ENCODE results near the gene RNASET2. TPM values are rescaled to one million over a fixed set of nuclear protein-coding genes. Genes with fewer than 3 reads are reported as not detected.
"Not testable (repeated sequence)": the region's sequence is repeated elsewhere in the genome, so short reads cannot be mapped to it uniquely, and the experiment has no call there.

Gene RNASET2
- total RNA-seq, 1 donor = 22.5 TPM

DNA sequence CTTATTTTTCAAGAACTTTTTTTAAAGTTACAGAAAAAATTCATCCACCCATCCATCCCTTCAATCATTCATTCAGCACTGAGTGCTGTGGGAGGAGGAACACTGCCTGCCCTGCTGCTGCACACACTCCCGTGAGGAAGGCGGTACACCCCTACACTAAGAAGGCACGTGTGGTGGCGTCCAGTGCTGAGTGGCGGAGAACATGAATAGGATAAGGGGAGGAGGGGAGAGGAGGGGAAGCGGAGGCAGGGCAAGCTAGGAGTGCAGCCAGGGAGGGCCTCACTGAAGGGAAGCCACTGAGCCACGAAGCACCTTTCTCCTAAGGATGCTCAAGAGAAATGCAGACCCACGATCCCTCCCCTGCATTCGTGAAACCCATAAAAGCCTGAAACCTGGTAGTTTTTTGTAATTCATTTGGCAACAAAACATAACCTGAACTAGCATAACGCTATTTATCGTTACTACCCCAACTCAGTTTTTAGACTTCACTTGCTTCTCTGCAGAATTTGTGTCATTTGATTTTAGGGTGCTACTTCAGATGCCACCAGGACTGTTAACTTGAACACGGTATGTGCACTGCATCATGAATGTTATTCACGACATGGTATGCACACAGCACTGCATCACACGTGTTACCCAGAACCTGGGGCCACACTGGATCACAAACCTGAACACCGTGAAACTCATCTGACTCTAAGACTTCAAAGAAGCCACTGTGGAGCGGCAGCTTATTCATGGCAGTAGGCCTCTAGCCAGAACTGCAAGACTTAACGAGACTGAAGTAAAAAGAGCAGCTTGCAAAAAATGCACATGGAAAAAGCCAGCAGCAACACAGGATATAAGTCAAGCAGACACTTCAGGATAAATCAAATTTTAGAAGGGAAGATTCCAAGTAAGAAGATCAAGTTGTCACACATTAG is 3.5 kb downstream of the RNASET2 start:
- TF ChIP-seq, protein P1, sequence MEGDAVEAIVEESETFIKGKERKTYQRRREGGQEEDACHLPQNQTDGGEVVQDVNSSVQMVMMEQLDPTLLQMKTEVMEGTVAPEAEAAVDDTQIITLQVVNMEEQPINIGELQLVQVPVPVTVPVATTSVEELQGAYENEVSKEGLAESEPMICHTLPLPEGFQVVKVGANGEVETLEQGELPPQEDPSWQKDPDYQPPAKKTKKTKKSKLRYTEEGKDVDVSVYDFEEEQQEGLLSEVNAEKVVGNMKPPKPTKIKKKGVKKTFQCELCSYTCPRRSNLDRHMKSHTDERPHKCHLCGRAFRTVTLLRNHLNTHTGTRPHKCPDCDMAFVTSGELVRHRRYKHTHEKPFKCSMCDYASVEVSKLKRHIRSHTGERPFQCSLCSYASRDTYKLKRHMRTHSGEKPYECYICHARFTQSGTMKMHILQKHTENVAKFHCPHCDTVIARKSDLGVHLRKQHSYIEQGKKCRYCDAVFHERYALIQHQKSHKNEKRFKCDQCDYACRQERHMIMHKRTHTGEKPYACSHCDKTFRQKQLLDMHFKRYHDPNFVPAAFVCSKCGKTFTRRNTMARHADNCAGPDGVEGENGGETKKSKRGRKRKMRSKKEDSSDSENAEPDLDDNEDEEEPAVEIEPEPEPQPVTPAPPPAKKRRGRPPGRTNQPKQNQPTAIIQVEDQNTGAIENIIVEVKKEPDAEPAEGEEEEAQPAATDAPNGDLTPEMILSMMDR (IDR thresholded peaks at IDR 0.05; ENCODE audit: insufficient read depth, low read depth, low read length) = no peak
- no peak for DNase-seq (ENCODE audit: low read depth)
- H3K4me3 ChIP-seq (ENCODE audit: low read depth, low read length) = no peak overlapping the region

DNA sequence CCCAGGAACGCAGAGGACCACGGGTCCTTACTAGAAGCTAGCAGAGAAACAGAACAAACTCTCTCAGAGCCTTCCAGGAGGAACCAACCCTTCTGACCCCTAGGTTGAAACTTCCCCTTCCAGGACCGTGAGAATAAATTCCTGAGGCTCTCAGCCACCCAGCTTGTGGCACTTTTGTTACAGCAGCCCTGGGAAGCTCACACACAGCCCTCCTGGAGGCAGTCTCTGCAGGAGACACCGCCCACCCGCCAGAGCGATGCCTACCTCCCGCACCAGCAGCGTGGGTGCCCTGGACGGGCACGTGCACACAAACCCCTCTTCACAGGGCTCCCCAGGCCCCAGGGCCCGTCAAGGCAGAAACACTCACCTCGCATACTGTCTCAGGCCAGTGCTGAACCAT is 4.2 kb downstream of the RNASET2 start:
- TF ChIP-seq, protein P1 (IDR thresholded peaks at IDR 0.05; ENCODE audit: insufficient read depth, low read depth, low read length) = no peak
- DNase-seq (ENCODE audit: low read depth) = no peak
- H3K4me3 ChIP-seq (ENCODE audit: low read depth, low read length) = no peak overlapping the region

DNA sequence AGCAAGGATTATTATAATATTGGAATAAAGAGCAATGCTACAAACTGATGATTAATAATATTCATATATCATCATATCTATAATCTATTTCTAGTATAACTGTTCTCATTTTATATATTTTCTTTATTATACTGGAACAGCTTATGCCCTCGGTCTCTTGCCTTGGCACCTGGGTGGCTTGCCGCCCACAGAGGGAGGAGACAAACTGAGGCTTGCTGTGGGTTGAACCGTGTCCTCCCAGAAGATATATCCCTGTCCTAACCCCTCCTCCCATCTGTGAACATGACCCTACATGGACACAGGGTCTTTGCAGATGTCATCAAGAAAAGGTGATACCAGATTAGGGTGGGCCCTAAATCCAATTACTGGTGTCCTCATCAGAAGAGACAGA is 4.7 kb downstream of the RNASET2 start:
- H3K4me3 ChIP-seq (ENCODE audit: low read depth, low read length) = no peak overlapping the region
- no peak for DNase-seq (ENCODE audit: low read depth)
- TF ChIP-seq, protein P1 (IDR thresholded peaks at IDR 0.05; ENCODE audit: insufficient read depth, low read depth, low read length) = no peak

DNA sequence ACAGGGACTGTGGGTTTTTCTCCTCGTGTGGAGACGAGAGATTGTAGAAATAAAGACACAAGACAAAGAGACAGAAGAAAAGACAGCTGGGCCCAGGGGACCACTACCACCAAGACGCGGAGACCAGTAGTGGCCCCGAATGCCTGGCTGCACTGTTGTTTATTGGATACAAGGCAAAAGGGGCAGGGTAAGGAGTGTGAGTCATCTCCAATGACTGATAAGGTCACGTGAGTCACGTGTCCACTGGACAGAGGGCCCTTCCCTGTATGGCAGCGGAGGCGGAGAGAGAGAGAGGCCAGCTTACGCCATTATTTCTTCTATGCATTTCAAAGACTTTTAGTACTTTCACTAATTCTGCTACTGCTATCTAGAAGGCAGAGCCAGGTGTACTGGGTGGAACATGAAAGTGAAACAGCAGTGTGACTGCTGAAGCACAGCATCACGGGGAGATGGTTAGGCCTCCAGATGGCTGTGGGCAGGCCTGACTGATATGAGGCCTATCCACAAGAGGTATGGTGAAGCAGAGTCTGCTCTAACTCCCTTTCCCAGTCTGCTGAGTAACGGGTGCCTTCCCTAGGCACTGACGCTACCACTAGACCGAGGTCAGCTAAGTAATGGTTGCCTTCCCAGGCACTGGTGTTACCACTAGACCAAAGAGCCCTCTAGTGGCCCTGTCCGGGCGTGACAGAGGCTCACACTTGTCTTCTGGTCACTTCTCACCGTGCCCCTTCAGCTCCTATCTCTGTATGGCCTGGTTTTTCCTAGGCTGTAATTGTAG is 5.3 kb downstream of the RNASET2 start:
- TF ChIP-seq, protein P1 (IDR thresholded peaks at IDR 0.05; ENCODE audit: insufficient read depth, low read depth, low read length) = peak; percentile 66
- H3K4me3 ChIP-seq (ENCODE audit: low read depth, low read length) = not testable (repeated sequence)
- DNase-seq (ENCODE audit: low read depth) = peak; percentile 49

DNA sequence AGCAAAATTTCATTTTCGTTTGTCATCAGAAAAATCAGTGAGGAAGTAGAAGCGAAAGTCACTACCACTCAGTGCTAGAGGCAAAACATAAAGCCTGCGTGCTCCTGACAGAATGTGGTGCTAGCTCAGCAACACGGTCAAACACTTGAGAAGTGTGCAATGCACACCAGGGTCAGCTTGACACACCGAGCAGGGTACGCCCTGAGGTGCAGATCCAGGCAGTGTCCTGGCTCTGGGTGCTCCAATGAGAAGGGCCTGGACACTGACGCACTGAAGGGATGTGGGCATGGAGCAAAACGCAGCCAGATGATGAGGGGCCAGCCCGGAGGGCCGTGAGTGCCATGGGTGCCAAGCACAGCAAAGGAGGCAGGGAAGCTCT is 5.9 kb downstream of the RNASET2 start:
- TF ChIP-seq, protein P1 (IDR thresholded peaks at IDR 0.05; ENCODE audit: insufficient read depth, low read depth, low read length) = no peak
- DNase-seq (ENCODE audit: low read depth) = no peak
- H3K4me3 ChIP-seq (ENCODE audit: low read depth, low read length) = no peak overlapping the region

DNA sequence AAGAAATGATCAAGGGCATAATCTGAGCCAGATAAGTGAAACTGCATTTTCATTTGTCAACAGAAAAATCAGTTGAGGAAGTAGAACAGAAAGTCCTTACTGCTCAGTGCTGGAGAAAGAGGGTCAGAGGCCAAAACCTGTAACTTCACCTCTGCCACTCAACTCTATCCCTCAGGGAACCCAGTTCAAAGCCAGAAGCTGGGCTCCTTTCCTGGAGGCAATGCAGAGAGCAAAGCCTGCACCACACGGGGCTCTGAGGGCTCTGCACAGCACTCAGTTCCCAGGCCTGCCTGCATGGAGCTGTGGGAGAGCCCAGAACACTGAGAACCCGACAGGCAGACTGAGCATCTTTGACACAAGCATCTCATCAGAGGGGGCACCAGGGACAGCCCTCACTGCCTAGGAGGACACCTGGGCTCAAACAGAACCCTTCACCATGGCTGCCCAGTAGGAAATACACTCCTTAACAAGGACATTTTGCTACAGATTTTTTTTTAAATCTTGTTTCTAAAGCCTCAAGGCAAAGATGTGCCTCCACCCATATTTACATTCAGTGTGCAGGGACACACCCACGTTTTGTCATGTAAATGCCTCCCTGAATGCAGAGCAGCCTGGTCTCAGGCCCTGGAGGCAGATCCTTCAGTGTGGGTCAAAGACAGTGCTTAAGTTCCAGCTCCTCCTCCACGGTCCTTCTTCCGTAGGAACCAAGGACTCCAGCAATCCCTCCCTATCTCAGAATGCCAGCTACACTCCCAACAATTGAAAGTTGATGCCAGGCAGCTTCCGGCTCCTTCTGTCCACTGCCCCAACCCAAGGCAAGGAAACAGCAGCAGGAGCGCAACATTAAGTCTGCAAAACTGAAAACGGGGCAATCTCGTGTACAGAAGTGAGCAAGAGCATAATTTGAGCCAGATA is 6.6 kb downstream of the RNASET2 start:
- no peak for DNase-seq (ENCODE audit: low read depth)
- TF ChIP-seq, protein P1 (IDR thresholded peaks at IDR 0.05; ENCODE audit: insufficient read depth, low read depth, low read length) = no peak
- no peak overlapping the region for H3K4me3 ChIP-seq (ENCODE audit: low read depth, low read length)

DNA sequence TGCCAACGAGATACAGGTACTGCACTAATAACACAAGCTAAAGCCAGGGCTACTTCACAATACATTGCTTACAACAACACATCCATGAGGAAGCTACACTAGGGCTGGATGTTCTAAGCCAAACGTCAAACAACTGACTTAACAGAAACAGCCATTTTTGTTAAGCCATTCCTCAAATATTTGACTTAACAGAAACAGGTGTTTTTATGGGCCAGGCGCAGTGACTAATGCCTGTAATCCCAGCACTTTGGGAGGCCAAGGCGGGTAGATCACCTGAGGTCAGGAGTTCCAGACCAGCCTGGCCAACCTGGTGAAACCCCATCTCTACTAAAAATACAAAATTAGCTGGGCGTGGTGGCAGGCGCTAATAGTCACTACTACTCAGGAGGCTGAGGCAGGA is 7.6 kb downstream of the RNASET2 start:
- not testable (repeated sequence) for DNase-seq (ENCODE audit: low read depth); H3K4me3 ChIP-seq (ENCODE audit: low read depth, low read length)

All from fibroblast of villous mesenchyme (primary cell).